GM19351 (cell line): Measurements from ENCODE around the gene SLC1A2.

Experiments used
- ATAC-seq: cut with Tn5 transposase; IDR thresholded peaks from one replicate; pipeline ENCODE4 v1.9.1; 2021; ENCODE audit warnings: mild to moderate bottlenecking, moderate library complexity; ENCODE audit not compliant: unreplicated experiment

SLC1A2 gene

DNA sequence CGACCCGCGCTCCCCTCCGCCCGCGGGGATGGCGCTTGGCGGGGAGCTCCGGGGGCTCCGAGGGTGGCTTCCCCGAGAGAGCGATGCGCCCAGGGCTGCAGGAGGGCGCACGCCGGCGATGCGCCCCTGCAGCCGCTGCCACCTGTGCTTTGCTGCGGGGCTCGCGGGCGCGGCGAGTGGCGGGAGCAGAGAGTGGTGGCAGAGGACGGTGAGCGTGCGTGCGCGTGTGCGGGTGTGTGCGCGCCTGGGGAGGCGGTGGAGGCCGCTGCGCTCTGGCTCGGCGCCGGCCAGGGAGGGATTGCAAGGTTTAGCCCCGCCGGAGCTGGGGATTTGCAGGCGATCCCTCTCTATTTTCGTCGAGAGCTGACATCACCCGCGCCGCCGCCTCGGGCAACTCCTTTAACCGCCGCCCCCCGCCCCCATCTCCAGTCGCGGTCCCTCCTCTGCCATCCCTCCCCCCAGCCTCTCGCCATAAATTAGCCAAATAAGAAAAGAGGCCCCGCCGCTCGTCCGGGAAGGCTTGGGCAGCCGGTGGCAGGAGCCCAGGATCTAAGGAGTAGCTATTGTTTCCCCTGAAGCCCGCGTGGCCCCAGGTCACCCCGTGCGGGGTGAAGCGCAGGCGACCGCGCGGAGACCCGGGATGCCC lies at the start of gene SLC1A2:
Gene SLC1A2 (minus strand): TSS at position 375 of the 646 bp plus-strand sequence. CDS start 592 bp downstream, outside the sequence.
- ATAC-seq: no peak

DNA sequence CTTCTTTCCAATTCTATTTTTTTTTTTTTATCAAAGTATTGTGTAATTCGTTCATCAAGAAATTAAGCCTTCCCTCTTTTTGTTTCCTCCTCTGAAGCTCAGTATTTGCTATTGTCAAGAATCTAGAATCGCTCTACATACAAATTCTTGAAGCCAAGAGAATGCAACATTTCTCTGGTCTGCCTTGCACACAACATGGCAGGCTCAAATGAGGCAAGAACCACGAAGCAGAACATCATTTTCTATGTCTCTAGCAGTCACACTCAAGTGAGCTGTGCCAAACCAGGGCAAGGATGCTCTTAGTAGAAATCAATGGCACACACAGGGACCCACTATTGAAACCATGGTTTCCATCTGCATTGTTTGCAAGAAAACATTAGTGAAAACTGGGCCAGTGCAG lies 46.7 kb upstream of the SLC1A2 start:
- no peak for ATAC-seq

DNA sequence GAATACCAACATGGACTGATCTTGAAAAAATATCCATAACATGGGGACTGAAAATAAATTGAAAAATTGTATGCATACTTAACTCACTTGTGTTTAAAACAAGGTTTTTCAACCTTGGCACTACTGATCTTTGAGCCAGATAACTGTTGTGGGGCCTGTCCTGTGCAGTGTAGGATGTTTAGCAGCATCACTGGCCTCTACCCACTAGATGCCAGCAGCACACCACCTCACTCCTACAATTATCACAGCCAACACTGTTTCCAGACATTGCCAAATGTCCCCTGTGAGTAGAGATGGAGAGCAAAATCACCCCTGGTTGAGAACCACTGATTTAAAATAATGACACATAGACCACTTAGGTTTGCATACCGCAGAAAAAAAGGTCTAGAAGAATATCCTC lies 45.0 kb upstream of the SLC1A2 start:
- no peak for ATAC-seq

DNA sequence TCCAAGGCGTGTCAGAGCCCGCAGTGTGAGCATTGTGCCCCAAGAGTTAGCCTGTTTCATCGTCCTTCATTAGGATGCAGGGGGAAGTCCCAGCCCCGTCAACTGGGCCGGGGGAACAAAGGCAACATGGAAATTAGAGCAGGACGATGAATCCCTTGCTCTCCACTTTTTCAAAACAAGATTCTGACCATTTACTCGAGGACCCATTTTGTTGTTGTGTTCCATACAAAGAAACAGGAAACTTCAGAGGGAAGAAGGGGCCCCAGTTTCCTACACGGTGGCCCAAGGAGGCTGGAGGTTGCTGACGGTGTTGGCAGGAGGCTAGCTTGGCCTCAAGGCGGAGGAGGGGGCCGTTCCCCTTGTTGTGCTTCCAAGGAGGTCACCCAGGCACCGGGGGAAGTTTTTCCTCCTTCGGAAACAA lies 44.0 kb upstream of the SLC1A2 start:
- ATAC-seq: no peak

DNA sequence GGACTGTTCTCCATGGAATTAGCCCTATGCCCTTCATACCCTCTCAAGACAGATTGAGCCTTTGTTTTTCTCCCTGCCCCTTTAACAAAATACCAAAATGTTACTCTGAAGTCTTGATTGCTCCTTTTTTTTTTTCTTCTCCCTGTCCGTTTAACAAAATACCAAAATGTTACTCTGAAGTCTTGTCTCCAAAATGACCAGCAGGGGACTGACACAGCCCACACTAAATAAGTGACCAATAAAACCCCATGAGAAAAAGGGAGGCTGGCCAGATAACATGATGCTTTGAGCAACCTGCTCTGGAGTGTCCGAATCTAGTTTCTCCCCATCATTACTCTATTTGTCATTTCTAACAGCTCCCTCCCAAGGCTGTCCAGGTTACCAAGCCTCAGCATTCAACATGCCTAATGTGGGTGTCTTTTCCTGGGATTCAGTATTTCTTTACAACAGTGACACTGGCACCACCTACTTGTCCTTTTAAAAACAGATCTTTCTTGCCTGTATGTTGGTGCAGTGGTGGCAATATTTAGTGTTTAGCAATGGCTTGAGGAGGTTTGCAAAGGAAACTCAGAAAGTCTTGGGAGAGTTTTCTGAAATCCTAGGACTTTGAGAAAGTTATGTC lies 42.7 kb upstream of the SLC1A2 start:
- no peak for ATAC-seq

DNA sequence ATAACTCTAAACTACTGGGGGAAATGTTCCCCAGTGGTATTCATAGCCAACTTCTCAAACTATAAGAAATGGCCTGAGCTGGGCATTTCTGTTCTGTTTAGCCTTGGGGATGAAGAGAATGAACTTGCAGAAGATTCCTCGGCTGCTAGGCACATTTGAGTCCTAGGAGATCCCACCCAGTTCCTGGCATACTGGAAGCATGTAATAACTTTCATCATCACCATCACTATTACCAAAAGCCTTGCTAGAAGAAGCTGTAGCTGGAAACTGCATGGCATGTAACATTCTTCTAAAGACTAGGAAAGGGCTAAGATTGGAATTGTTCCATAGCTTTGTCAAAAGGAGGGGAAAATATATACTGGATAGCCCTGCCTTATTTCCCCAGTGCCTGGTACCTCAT lies 40.1 kb upstream of the SLC1A2 start:
- ATAC-seq: no peak

DNA sequence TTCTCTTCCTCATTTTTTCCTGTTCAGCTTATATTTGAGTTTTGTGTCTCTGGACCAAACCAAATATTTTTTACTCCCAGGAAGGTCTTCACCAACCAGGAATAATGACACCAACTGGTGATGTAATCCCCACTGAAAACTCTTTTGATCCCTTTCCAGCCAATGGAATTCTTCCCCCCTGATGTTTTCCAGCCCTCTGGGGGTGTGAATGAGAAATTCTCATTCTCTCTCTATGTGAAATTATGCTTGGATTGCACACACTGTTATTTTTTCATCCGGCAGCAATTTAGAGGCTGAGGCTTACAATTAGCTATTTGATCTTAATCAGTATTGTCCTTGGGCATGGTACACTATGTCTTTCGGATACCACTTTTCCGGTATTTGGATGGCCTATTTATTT lies 39.5 kb upstream of the SLC1A2 start:
- no peak for ATAC-seq

DNA sequence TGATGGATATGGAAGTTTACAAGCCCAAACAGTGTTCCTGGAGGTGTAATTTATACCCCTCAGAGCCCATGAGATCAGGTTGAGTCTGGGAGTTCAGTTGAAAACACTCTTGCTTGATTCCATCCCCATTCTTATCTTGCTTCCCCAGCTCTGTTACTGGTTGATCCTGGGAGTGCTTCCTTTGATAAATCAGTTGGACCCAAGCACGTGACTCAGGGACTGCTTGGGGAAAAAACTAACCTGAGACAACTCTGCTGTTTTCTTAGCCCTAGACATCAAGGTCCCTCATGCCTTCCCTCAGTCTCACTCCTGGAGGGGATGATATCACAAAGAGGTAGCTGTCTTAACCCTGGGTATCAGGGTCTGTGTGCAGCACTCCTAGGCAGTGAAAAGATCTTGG lies 35.0 kb upstream of the SLC1A2 start:
- no peak for ATAC-seq

DNA sequence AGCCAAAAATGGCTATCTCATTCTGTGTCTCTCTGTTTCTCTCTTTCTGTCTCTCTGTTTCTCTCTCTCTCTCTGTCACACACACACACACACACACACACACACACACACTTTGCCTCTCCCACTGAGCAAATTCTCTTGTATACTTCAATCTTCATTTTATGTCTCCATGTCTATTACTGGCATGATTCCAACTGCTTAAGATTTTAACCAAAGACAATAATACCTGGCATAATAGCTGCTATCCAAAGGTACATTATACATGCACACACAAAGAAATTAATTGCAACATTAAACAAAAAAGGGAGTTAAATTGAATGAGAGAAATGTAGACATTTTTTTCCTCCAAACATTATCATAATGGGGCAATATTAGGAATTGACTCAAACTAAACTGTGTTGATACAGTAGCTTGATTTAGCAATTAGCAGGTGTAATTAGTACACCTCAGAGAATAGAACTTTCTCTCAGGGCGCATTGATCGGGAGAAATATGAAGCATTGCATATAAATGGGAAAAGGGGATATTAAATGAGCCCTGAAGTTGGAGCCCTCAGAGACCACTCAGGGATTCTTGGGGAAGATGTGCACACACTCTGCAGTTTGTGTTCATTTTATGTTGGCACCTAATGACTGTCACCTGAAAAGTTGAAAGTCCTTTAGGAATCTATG lies 17.4 kb upstream of the SLC1A2 start:
- no peak for ATAC-seq

DNA sequence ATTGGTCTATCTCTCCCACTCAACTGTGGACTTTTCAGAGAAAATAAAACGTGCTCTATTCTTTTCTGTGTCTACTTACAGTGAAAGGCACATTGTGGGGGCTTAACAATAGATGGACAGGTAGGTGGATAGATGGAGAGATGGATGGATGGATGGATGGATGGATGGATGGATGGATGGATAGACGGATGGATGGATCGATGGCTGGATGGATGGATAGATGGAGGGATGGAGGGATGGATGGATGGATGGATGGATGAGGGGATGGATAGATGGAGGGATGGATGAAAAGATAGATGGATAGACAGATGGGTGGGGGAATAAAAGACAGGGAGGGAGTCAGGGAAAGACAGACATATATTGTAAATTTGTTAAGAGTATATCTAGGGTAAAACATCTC lies 14.2 kb upstream of the SLC1A2 start:
- no peak for ATAC-seq

DNA sequence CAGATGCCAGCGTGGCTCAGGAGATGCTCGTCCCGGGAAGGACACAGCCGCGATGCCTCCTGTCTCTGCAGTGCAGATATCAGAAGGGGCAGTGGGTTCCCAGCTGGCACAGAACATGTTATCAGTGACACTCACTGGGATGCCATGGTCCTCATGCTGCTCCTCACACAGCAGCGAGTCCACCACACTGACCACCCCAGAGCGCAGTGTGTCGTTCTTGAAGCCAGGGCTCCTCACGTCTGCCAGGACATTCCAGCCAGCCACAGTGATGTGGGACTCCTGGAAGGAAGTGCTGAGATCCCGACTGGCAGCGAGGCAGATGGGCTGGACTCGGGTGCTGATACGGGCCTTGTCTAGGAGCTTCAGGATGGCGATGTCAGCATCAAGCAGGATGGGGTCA lies 13.1 kb upstream of the SLC1A2 start:
- no peak for ATAC-seq

DNA sequence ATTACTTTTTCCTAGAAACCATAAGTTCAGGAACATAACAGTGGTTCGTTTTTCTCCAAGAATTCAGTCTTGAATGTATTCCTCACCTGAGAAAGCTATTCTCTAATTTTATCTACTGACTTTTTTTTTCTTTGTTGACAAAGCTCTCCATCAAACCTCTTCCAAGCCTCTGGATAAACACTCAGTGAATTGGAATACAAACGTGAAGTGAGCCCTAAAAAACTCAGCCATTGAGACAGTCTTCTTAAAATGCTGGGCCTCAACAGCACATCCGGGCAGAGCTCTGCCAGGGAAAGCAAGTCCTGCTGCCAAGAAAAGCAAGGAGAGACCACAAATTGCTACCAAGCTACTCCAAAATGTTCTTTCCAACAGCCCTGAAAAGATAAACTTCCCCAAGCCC lies 7.7 kb upstream of the SLC1A2 start:
- ATAC-seq: no peak

DNA sequence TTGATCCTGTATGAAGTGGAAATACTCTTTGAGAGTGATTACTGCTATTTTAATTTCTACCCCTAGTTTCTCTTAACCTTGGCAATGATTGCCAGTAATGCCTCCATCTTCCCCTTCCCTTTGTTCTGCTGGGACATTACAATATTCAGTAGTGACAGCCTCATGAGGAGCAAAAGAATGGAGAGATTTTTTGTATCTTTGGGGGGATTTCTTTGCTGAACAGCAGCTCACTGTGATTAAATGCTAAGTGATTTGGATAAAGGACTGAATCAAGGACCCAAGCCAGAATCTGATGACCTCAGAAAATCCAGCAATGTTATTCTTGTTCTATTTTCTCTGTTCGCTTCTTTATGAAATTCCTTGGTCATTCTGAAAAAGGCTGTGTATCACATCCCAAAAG lies 7.0 kb upstream of the SLC1A2 start:
- no peak for ATAC-seq

DNA sequence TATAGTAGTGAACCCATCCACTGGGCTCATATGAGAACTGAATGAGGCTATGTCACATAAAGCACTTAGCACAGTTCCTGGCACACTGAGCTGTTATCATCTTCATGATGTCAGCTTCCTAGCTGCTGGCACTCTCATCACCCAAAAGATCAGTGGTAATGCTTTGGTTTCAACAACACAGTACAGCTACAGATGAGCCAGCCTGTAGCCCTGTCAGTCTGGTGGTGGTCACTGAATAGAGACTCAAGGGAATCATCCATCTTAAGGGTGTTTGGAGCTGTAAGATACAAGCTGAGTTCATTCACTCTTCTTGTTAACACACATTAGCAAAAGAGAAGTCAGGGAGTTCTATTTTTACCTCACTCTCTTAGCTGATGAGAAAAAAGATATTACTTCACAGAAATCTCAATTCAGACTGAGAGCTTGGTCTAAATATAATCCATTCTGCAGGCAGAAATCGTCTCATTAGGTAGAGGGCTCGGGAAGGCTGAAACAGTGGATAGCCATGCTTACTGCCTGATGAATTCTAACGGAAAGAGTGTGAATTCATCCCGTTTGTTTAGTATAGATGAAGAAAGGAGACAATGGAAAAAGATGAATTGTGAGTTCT lies 6.3 kb upstream of the SLC1A2 start:
- no peak for ATAC-seq

DNA sequence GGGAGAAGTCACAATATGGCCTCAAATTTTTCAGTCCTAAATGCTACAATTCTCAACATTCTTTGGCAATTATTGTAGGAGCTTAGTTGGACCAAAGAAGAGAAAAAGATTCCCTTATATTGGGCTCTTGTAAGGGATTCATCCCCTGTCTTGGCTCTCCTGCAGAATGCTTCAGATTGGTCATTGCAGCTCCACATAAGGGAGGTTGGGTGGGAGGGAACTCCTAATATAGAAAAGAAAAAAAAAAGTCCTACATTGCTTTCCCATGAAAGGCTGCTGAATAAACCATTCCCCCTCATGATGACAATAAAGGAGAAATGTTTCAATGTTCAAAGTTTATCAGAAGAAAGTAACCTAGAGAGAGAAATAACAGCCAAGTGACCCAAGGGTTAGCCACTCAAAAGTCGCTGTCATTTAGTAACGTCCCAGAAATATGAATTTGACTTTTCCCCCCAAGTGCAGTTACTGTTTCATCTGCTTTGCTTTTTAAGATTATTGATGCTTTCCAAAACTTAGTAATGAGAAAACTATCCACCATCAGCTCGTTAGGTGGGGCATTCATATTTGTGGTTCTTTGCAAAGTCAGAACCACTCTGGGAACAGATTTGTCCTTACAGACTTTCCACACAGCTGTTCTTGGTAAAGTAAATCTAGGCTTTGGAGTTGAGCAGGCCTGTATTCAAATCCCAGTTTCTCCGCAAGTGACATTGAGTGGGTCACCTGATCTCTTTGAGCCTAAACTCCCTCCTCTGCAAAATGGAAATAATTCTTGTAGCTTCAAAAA lies 5.0 kb upstream of the SLC1A2 start:
- no peak for ATAC-seq

DNA sequence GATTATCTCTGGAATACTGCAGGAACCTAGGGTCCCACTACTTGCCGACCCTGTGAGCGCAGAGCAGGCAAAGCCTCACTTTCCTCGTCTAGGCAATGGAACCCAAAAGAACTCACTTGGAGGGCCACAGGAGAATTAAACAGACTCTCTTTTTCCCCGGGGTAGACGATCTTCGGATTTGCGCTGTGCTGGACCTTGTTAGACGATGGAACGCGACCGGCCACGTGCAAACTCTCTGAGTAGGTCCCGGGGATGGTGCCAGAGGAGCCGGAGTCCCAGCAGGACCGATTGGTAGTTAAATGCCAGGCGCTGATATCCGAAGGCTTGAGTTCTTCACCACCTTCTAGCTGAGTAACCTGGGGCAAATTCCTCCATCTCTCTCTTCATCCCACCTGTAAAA lies 1.0 kb upstream of the SLC1A2 start:
- ATAC-seq: no peak

DNA sequence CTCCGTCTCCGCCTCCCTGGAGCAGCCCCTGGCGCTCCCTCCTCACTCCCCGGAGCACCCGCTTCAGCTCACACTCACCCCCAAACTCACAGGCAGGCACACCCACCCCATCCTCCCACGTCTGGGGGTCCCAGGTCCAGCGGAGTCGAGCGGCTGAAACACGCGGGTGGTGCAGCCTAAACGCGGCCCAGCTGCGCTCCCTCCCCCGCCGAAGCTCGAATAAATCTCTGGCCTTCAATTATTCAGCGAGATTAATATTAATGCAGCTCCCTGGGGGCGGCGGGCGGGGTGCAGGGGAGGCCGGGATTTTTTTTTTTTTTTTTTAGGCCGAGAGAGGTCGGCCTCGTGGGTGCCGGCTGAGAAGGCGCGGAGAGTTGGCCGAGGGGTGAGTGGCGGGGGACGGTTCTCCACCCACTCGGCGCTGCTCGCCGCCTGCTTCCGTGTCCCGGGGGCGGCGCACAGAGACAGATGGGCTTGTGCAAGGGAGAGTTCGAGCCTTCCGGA lies 524 bp upstream of the SLC1A2 start:
- ATAC-seq: no peak

DNA sequence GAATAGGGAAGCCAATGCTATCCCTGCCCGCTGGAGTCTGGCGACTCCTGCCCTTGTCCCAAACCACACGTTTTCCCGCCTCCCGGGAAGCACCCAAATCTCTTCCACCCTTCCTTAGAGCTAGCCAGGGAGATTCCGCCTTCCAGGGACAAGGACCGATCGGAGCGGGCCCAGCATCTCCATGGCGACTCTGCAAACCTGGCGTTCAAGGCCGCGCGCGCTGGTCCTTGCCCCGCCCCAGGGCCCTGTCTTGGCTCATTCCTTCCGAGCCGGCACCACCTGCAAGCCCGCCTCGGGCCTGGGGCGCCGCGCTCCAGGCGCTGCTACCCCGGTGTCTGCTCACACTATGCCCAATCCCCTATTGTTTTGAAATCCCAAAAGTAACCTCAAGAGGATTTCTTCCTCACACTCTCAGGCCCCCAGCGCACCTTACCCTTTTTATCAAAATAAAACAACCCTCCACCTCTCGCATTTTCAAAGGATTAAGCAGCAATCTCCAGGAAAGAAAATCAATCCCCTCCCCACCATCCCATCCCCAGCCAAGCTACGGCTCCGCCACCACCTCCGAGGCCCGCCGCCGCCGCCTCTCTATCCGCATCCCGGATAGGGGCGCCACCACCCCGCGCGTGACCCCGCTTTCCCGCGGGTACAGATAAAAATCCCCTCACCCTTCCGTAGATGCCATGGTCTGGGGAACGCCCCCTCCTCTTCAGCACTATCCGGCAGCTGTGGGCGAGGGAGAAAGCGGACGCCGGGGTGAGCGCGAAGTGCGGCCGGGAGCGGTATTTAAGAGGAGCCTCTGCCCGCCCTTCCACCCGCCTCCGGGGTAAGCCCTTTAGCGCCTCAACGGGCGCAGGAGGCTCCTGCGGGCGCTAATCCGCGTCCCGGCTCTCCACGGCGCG lies 825 bp downstream of the SLC1A2 start:
- ATAC-seq: no peak

DNA sequence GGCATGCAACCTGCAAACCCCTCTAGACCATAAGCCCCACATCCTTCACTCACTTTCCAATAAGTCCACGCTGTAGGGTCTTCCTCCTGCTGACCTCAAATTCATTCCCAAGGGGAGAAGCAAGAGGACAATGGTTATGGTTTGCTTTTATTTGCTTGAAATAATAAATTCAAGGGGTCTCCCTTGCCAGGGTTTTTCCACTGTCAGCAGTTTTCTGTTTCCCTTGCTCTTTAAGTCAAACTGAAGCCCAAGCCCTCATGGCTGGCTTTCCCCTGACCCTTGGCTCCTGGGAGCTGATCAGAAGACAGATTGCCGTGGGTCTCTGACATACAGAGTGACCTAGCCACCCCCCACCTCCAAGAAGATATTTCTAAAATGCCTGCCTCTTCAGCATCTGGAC lies 3.9 kb downstream of the SLC1A2 start:
- no peak for ATAC-seq

DNA sequence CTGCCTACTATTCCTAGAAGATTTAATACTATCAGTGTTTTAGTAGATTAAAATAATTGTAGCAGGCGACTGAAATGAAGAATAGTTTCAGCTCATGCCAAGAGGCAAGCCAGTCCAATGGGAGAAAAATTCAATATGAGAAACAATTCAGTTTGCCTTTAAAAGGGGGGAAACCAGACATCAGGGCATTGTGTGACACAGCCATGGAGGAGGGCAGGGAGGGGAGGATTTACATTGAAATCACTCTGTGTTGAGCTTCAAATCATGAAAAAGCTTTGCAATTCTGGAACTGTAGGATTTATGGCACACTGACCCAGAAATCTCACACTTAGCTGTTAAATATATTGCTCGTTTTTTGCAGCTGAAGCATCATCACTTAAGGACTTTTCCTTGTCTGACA lies 4.6 kb downstream of the SLC1A2 start:
- ATAC-seq: no peak
